PC-9 (cell line): Measurements from ENCODE around the gene WFIKKN2. TPM values are rescaled to one million over a fixed set of nuclear protein-coding genes. Genes with fewer than 3 reads are reported as not detected.

Experiments
- BruUV-seq: library from RNA; stranded (reverse); fragments of 400-500 nt; replicated peaks from 2 replicates; lab custom pipeline; 2021; lab: Mats Ljungman, UMichigan
- CTCF ChIA-PET: fragments of 300-600 bp; sonication (Branson Sonifier 250); formaldehyde crosslinking; loops from one replicate; lab custom pipeline; 2022; ENCODE audit warnings: antibody characterized with exemption; lab: Charles Lee
- POLR2A ChIA-PET: fragments of 300-600 bp; sonication (Branson Sonifier 250); formaldehyde crosslinking; loops from one replicate; lab custom pipeline; 2022; ENCODE audit warnings: antibody characterized with exemption; ENCODE audit not compliant: unreplicated experiment; lab: Charles Lee
- DNase-seq, 2 experiments: peaks; one replicate each; pipeline versions ENCODE4 v3.0.0 to v3.0.0-alpha.2; 2015 to 2022; ENCODE audit warnings: mixed read lengths in 1 of 2
- H2AFZ ChIP-seq: fragments of 200-600 bp; sonication (generic); 2 replicates; pipeline ENCODE4 v1.8.1; 2017; ENCODE audit warnings: antibody characterized with exemption
- H3F3A ChIP-seq: fragments of 200-600 bp; sonication (generic); 2 replicates; pipeline ENCODE4 v1.8.1; 2017; ENCODE audit warnings: antibody characterized with exemption, mild to moderate bottlenecking, low read depth; ENCODE audit not compliant: insufficient read depth
- H3K27ac ChIP-seq: fragments of 200-600 bp; sonication (generic); 2 replicates; pipeline ENCODE4 v1.6.1; 2016; ENCODE audit warnings: mixed run types
- H3K27me3 ChIP-seq: fragments of 200-600 bp; sonication (generic); 2 replicates; pipeline ENCODE4 v1.6.1; 2016; ENCODE audit warnings: low read depth, mixed run types; ENCODE audit not compliant: insufficient read depth
- H3K36me3 ChIP-seq: fragments of 200-600 bp; sonication (generic); 2 replicates; pipeline ENCODE4 v1.6.1; 2016; ENCODE audit warnings: low read depth, mixed run types
- H3K4me1 ChIP-seq: fragments of 200-600 bp; sonication (generic); replicated peaks from 2 replicates; pipeline ENCODE4 v1.6.1; 2016; ENCODE audit warnings: mixed run types; ENCODE audit not compliant: insufficient read depth
- H3K4me2 ChIP-seq: fragments of 200-600 bp; sonication (generic); 2 replicates; pipeline ENCODE4 v1.6.1; 2017; ENCODE audit warnings: mixed run types
- H3K4me3 ChIP-seq: fragments of 200-600 bp; sonication (generic); 2 replicates; pipeline ENCODE4 v1.6.1; 2016; ENCODE audit warnings: mixed run types
- H3K79me2 ChIP-seq: fragments of 200-600 bp; sonication (generic); 2 replicates; pipeline ENCODE4 v1.6.1; 2017; ENCODE audit warnings: low read depth, mixed run types
- H3K9me2 ChIP-seq: fragments of 200-600 bp; sonication (generic); 2 replicates; pipeline ENCODE4 v1.8.1; 2017; ENCODE audit warnings: mild to moderate bottlenecking; ENCODE audit not compliant: insufficient read depth
- H3K9me3 ChIP-seq: fragments of 200-600 bp; sonication (generic); 2 replicates; pipeline ENCODE4 v1.8.1; 2016; ENCODE audit warnings: low read depth; ENCODE audit not compliant: insufficient read depth
- H4K20me1 ChIP-seq: fragments of 200-600 bp; sonication (generic); 2 replicates; pipeline ENCODE4 v1.8.1; 2017; ENCODE audit not compliant: insufficient read depth
- EZH2 ChIP-seq: fragments of 200-600 bp; sonication (generic); IDR thresholded peaks from 2 replicates; pipeline ENCODE4 v1.8.0; 2017; ENCODE audit warnings: antibody characterized with exemption, low read depth
- intact Hi-C: fragments of 100-400 bp; cut with micrococcal nuclease; formaldehyde crosslinking; loops from one replicate; pipeline ENCODE4 v1.10.0; 2022; ENCODE audit not compliant: unreplicated experiment
- total RNA-seq: library from RNA; stranded (reverse); gene quantifications from 2 replicates; pipeline ENCODE4 v1.2.3, GENCODE V29; 2021
- TF ChIP-seq, protein P1 (sequence below): fragments of 200-600 bp; sonication (generic); conservative IDR thresholded peaks from 2 replicates; pipeline ENCODE4 v1.6.1; 2017; ENCODE audit warnings: mixed run types, antibody characterized with exemption, mild to moderate bottlenecking, moderate library complexity

The WFIKKN2 gene
- total RNA-seq, 1 experiment from 2014 or later: not detected

DNA sequence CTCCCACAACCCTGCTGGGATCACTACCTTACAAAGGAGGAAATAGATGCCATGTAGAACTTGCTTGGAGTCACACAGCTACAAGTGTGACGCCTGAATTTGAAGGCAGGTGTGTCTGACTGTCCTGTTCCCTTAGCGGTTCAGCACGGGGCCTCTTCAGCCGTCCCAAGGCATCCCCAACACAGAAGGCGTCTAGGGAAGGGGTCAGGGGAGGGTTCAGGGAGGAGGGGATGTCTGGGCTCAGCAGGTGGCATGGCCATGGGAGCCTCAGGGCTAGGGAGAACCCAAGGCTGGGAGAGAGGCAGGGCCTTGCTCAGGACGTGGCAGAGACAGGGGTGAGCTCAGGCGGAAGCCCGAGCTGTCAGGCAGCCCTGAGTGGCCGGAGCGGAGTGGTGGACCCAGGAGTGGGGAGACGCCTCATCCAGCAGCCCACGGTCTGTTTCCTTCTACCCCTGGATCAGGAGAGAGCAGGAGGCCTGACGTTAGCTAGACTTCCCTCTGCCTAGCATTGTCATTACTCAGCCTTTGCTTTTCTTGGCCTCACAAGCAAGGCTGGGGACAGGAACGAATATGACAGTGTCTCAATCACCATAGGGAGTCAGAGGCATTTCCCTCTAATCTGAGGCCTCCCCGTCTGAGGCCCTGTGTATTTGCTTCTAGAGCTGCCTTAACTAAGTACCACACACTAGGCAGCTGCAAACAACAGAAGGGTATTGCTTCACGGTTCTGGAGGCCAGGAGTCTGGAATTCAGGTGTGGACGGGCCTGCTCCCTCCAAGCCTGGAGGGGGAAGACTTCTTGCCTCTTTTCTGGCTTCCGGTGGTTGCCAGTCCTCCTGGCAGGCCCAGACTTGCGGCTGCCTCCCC lies 36.7 kb upstream of the WFIKKN2 start:
- no peak overlapping the region for H2AFZ ChIP-seq
- H4K20me1 ChIP-seq: no peaks in the 10 kb centered on the region
- H3K4me3 ChIP-seq: no peak overlapping the region
- no peak for DNase-seq
- no peak overlapping the region for H3K27ac ChIP-seq
- no peaks in the 10 kb centered on the region for H3K36me3 ChIP-seq
- H3K9me2 ChIP-seq: no peaks in the 10 kb centered on the region
- no peaks in the 10 kb centered on the region for H3F3A ChIP-seq
- ChIA-PET POLR2A (no interaction called here), CTCF (no interaction called here)
- no TSS peak for BruUV-seq
- no peak overlapping the region for H3K4me2 ChIP-seq
- H3K79me2 ChIP-seq: no peaks in the 10 kb centered on the region
- H3K4me1 ChIP-seq: no peaks in the 10 kb centered on the region
- H3K27me3 ChIP-seq: no peaks in the 10 kb centered on the region
- intact Hi-C loops: no loop called here
- TF ChIP-seq EZH2: no peak
- TF ChIP-seq, protein P1, sequence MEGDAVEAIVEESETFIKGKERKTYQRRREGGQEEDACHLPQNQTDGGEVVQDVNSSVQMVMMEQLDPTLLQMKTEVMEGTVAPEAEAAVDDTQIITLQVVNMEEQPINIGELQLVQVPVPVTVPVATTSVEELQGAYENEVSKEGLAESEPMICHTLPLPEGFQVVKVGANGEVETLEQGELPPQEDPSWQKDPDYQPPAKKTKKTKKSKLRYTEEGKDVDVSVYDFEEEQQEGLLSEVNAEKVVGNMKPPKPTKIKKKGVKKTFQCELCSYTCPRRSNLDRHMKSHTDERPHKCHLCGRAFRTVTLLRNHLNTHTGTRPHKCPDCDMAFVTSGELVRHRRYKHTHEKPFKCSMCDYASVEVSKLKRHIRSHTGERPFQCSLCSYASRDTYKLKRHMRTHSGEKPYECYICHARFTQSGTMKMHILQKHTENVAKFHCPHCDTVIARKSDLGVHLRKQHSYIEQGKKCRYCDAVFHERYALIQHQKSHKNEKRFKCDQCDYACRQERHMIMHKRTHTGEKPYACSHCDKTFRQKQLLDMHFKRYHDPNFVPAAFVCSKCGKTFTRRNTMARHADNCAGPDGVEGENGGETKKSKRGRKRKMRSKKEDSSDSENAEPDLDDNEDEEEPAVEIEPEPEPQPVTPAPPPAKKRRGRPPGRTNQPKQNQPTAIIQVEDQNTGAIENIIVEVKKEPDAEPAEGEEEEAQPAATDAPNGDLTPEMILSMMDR: no peak
- no peaks in the 10 kb centered on the region for H3K9me3 ChIP-seq

GRCh38 chr17:50799582-50799981 lies 35.8 kb upstream of the WFIKKN2 start:
- Histone ChIP-seq H3K9me2 (no peaks in the 10 kb centered on the region), H3K4me3 (no peak overlapping the region), H3K4me1 (no peaks in the 10 kb centered on the region), H4K20me1 (no peaks in the 10 kb centered on the region), H3K36me3 (no peaks in the 10 kb centered on the region), H3K4me2 (no peak overlapping the region), H3K79me2 (no peaks in the 10 kb centered on the region), H2AFZ (no peak overlapping the region), H3F3A (no peaks in the 10 kb centered on the region), H3K27ac (no peak overlapping the region), H3K27me3 (no peaks in the 10 kb centered on the region), H3K9me3 (no peaks in the 10 kb centered on the region)
- intact Hi-C loops: no loop called here
- TF ChIP-seq, protein P1: no peak
- TF ChIP-seq EZH2: no peak
- ChIA-PET POLR2A (no interaction called here), CTCF (no interaction called here)
- DNase-seq: no peak
- no TSS peak for BruUV-seq

DNA sequence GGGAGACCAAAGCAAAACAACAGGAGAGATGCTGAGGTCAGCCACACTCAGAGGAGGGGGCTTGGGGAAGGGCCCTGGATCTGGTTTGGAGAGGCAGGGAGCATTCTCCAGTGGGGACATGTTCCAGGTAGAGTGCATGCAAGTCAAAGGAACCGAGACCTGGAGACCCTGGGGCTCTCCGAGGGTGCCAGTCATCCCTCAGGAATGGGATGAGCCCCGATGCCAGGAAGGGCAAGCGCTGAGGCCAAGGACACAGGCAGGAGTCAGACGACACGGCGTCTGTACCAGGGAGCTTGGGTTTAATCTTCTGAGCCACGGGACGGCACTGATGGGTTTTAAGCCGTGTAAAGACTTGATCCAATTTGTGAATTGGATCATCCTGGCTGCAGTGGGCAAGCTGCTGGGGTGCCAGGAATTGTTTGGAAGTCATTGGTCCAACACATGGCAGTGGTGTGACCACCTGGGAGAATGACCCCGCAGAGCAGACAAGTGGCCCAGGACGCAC lies 35.1 kb upstream of the WFIKKN2 start:
- no peaks in the 10 kb centered on the region; the same call in 1 of the 2 replicates for H3F3A ChIP-seq
- BruUV-seq: no TSS peak
- H2AFZ ChIP-seq: no peak overlapping the region
- ChIA-PET POLR2A (no interaction called here), CTCF (no interaction called here)
- DNase-seq: no peak
- intact Hi-C loops: no loop called here
- H3K27me3 ChIP-seq: no peaks in the 10 kb centered on the region
- TF ChIP-seq, protein P1: no peak
- TF ChIP-seq EZH2: no peak
- no peaks in the 10 kb centered on the region for H4K20me1 ChIP-seq
- no peak overlapping the region for H3K4me3 ChIP-seq
- H3K79me2 ChIP-seq: no peaks in the 10 kb centered on the region
- H3K4me2 ChIP-seq: no peak overlapping the region
- no peaks in the 10 kb centered on the region for H3K4me1 ChIP-seq
- no peak overlapping the region for H3K27ac ChIP-seq
- no peaks in the 10 kb centered on the region for H3K9me3 ChIP-seq
- H3K9me2 ChIP-seq: no peaks in the 10 kb centered on the region
- no peaks in the 10 kb centered on the region for H3K36me3 ChIP-seq
